Measurements from ENCODE around the gene SLC4A8.

The SLC4A8 gene

DNA sequence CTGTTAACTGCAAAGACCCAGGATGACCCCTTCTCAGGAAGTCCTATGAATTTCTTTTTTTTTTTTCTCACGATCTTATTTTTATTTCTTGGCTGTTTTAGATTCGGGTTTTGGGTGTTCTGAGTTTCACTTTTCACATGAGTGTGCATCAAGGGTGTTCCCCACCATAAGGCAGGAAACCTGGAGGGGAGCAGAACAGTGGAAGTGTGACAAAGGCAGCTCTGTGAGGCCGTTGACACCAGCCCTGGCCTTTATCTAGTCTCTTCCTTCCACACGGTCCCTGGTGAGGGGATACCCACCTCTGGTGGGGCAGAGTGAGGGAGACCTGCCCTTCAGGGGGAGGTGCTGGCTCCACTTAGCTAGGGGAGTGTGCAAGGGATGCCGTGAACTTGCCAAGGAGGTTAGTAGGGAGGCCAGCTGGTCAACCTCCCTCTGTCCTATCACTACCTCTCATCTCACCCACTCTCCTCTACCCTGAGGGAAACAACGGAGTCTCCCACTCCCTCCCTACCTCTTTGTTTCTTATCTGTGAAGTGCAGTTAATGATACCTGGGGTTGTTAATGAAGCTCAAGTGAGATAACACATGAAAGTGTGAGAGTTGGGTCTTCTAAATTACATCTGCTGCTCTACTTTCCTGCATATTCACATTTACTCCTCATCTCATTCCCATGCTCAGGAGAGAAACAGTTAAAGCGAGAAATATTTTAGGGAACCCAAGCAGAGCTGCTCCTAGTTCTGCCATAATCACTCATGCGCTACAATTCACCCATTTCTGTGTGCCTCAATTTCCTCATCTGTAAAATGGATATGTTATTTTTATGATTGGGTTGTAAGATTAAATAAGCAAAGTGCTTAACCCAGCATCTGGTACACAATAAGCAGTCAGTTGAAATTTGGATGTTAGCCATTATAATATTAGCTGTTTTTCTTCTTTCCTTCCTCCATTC lies 29.1 kb upstream of the SLC4A8 start:
- DNase-seq: no peak

DNA sequence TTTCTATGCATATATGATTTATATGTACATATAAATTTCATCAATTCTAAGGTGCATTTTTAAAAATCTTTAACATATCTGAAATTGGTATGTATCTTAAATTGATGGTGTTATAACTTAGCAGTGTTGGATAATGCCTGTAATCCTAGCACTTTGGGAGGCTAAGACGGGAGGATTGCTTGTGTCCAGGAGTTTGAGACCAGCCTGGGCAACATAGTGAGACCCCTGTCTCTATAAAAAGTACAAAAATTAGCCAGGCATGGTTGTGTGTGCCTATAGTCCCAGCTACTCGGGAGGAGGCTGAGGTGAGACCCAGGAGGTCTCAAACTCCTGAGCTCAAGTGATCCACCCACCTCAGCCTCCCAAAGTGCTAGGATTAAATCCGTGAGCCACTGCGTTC lies 27.0 kb upstream of the SLC4A8 start:
- DNase-seq: no peak

DNA sequence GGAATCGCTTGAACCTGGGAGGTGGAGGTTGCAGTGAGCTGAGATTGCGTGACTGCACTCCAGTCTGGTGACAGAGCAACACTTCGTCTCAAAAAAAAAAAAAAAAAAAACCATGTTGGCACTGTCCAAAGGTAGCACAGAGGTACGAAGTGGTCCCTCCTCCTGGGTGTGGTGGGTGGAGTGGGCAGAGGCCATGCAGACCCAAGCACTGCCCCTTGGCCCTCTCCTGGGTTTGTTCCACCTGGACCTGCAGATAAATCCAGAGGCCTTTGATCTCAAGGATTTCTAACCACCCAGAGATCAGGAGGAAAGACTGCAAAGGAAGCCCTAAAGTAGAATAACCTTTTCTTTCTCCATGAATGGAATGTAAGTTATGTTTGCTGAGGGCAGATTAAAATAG lies 24.7 kb upstream of the SLC4A8 start:
- no peak for DNase-seq

GRCh38 chr12:51401020-51401419 lies 23.6 kb upstream of the SLC4A8 start:
- no peak for DNase-seq

DNA sequence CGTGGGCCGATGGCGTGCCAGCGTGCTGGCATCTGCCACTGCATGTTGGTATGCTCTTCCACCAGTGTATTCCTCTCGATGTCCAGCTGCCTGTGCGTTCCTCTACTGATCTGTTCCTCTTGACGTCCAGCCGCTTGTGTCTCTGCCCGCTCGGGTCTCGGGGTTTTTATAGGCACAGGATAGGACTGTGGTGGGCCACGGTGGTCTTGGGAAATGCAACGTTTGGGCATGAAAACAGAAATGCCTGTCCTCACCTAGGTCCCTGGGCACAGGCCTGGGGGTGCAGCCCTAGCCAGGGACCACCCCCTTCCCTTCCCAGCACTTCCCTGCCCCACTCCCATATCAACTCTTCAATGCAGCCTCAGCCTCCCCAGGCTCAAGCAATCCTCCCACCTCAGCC lies 23.1 kb upstream of the SLC4A8 start:
- no peak for DNase-seq

DNA sequence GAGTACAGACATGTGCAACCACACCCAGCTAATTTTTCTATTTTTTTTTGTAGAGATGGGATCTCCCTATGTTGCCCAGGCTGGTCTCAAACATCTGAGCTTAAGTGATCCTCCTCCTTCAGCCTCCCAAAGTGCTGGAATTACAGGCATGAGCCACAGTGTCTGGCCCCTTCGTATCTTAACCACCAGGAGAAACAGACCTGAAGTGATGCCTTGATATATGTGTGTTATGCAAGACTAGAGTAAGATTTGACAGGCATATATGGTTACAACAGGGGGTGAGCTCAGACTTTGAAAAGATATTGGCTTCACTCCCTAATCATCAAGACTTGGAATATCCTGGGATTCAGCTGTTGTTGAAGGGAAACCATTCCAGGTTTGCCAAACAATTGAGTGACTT lies 22.7 kb upstream of the SLC4A8 start:
- DNase-seq: no peak

- no peak for DNase-seq
These were observed 21.5 kb upstream of the SLC4A8 start for GRCh38 chr12:51403159-51403558.

- no peak for DNase-seq
These were observed 20.9 kb upstream of the SLC4A8 start for GRCh38 chr12:51403681-51404136.

- DNase-seq: no peak
These were observed 20.0 kb upstream of the SLC4A8 start for GRCh38 chr12:51404627-51405026.

GRCh38 chr12:51405801-51406207 lies 18.8 kb upstream of the SLC4A8 start:
- DNase-seq: peak; percentile 23 to 51

- no peak for DNase-seq
These were observed 18.3 kb upstream of the SLC4A8 start for GRCh38 chr12:51406290-51406689.

- no peak for DNase-seq
These were observed 17.8 kb upstream of the SLC4A8 start for GRCh38 chr12:51406859-51407258.

DNA sequence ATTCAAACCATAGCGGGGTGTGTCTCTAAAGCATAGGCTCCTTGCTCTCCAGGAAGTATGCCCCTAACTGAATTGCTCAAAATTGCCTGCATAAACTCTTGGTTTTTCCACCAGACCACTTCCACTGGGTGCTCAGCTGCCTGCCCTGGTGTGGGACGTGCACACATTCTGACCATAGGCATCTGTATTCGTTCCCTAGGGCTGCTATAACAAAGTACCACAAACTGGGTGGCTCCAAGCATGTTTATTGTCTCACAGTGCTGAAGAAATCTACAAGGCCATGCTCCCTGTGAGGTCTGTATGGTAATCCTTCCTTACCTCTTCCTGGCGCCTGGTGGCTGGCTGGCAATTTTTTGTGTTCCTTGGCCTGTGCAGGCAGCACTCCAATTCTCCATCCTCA lies 17.0 kb upstream of the SLC4A8 start:
- no peak for DNase-seq

DNA sequence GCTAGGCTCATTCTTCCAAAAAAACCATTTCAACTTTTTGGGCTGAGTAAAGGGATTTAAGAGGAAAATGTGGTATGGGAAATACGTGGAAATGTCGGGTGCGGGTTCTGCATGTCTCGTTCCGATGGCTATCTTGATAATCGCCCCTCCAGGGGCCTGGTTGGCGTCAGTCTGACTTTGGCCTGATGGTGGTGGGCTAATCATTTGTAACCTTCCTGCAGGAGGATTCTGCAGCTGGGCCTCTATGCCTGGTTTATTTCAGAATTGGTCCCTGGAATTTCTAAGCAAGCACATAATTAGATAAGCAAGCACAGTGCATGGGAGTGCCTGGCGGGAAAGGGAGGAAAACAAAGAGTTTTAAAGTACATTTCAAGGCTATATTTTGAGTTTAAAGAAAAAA lies 14.8 kb upstream of the SLC4A8 start:
- DNase-seq: no peak

DNA sequence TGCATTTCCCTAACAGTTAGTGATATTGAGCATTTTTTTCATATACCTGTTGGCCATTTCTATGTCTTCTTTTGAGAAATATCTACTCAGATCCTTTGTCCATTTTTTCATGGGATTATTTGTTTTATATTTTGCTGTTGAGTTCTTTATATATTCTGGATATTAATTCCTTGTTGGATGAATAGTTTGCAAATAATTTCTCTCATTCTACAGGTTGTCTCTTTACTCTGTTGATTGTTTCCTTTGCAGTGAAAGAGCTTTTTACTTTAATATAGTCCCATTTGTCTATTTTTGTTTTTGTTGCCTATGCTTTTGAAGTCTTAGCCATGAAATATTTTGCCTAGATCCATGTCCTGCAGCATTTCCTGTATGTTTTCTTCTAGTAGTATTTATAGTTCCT lies 11.5 kb upstream of the SLC4A8 start:
- DNase-seq: no peak

- DNase-seq: no peak
These were observed 10.8 kb upstream of the SLC4A8 start for GRCh38 chr12:51413791-51414190.

DNA sequence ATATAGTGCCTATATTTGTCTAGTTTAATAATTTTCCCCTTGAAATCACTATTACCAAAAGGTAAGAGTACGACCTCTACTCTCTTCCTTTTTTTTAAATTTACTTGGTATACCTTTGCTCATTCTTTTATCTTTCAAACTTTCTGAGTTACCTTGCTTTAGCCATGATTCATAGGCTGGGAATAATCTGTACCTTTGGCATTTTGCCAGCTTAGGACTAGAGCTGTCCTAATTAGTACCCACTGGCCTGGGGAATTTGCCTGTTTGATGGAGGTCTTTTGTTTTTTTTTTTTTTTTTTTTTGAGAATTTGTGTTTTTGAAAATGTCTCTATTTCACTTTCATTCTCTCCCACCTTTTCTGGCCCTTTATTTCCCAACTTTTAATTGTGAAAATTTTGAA lies 8.7 kb upstream of the SLC4A8 start:
- DNase-seq: no peak

- no peak for DNase-seq
These were observed 6.8 kb upstream of the SLC4A8 start for GRCh38 chr12:51417826-51418225.

DNA sequence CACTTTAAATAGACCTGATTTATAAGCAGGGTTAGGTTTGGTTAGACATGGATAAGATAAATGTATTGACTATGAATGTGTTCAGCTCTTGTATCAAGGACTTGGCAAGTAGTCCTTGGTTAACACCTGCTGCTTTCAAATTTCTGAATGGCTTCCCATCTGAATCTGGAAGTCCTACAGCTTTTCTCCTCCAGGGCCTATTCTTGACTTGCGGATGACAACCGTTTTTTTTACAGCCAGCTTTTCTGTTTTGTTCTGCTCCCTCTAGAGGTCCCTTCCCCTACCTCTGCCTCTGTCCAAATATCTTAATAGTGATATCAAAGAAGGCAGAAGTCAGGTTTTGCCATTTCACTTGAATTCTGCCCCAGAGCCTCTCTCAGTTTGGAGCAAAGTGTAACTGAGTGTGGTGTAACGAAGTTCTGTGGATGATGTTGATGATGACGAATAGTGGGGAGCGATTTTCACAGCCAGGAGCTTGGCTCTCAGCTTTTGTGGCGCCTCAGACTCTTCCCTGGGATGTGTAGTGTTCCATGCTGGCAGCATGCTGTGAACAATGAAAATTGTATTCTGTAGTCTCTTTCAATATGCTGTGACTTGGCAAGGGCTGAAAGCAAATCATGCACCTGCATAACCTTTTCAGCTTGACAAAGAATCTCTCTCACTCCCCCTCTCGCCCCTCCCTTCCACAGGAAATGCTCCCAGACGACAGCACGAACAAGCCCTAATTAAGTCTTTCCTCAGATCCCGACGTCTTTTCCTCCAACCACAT lies 5.0 kb upstream of the SLC4A8 start:
- peak in 1 of 2 experiments; percentile 9 for DNase-seq

- peak; percentile 55 to 88 for DNase-seq
These were observed 3.3 kb upstream of the SLC4A8 start for GRCh38 chr12:51421266-51421884.

DNA sequence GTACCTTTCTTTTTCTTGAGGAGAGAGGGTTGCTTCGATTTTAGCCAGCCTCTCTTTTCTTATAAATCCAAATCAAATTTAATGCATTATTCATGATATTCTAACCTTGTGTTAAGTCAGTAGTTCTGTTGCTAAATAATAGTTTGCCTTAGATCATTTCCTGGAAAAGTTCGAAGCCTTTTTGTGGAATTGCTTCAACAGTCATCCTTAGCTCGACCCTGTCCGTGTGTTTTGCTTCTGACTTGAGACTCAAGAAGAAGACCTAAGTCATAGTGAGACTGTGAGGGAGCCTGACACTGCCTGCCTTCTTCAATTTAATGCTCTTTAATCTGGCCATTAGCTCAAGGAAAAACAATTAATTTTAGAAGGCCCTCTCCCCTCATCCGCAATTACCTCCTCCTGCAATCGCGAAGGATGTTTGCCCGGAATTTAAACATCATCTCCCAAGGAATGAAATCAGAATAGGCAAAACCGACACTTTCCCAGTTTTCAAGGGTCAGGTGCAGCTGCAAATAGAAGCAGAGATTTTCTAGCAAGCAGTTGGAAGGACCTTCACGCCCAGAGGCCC lies 453 bp upstream of the SLC4A8 start:
- DNase-seq: peak in 1 of 2 experiments; percentile 45

- DNase-seq: no peak
These were observed 3.6 kb downstream of the SLC4A8 start for GRCh38 chr12:51428256-51428655.

GRCh38 chr12:51429700-51430099 lies 5.1 kb downstream of the SLC4A8 start:
- DNase-seq: no peak
